Ovary (tissue), 9 donors: ENCODE results near the gene NSMF. TPM values are rescaled to one million over a fixed set of nuclear protein-coding genes. Genes with fewer than 3 reads are reported as not detected.

Source experiments
- DNase-seq, 5 donors: peaks; one replicate each; pipeline ENCODE4 v3.0.0-alpha.2; 2019 to 2020
- H3K27ac ChIP-seq, 2 donors: fragments of 200-600 bp; one replicate each; pipeline versions ENCODE4 v1.5.1 to v1.8.0; 2019 to 2022
- H3K27me3 ChIP-seq: fragments of 200-600 bp; one replicate; pipeline ENCODE4 v1.8.0; 2022
- H3K36me3 ChIP-seq: fragments of 200-600 bp; sonication (generic); one replicate; pipeline ENCODE4 v1.5.1; 2019
- H3K4me1 ChIP-seq: one replicate; pipeline ENCODE4 v1.8.1; 2013; ENCODE audit warnings: mild to moderate bottlenecking, moderate library complexity; ENCODE audit not compliant: insufficient read depth
- H3K4me3 ChIP-seq: fragments of 200-600 bp; sonication (generic); one replicate; pipeline ENCODE4 v1.5.1; 2017
- H3K9me3 ChIP-seq, 2 donors: fragments of 200-600 bp in 1 of 2; sonication (generic) in 1 of 2; one replicate each; pipeline versions ENCODE4 v1.5.1 to v1.8.1; 2013 to 2019; ENCODE audit warnings: mild to moderate bottlenecking in 1 of 2, moderate library complexity in 1 of 2
- EP300 ChIP-seq: sonication (generic); formaldehyde crosslinking; IDR thresholded peaks from one replicate; pipeline ENCODE4 v1.6.1; 2017; ENCODE audit warnings: antibody characterized with exemption
- POLR2A ChIP-seq: fragments of 450-650 bp; IDR thresholded peaks from one replicate; pipeline ENCODE4 v1.6.1; 2017; ENCODE audit warnings: antibody characterized with exemption, mild to moderate bottlenecking, moderate library complexity
- WGBS, 3 donors: extraction: QIAGEN DNeasy Blood & Tissue Kit in 1 of 3; methylation state at CpG; one replicate each; pipeline versions ENCODE4 v1.1.5 to v1.1.7; 2013 to 2017; 5-methylcytosine and 5-hydroxymethylcytosine counted together
- intact Hi-C, 4 donors: fragments of 100-400 bp; cut with DNase I; formaldehyde crosslinking; loops; one replicate each; pipeline versions ENCODE4 v1.11.0 to v1.15.1; 2022 to 2023
- polyA plus RNA-seq, 2 donors: library from polyadenylated mRNA; stranded (reverse); fragments of 200-250 nt in 1 of 2; fragments of 350-450 nt in 1 of 2; fragmentation: Illumina TruSeq in 1 of 2; extraction: RNeasy Lipid Tissue Mini Kit (QIAGEN cat#74804) in 1 of 2; gene quantifications; one replicate each; pipeline ENCODE4 v1.2.3, GENCODE V29; 2013 to 2014
- total RNA-seq, 7 donors: library from RNA; depleted of rRNA in 2 of 7; stranded (reverse); fragments of >200 nt in 2 of 7; fragmentation: NEBNext Ultra II Directional in 3 of 7; extraction: Animal tissue kit (Norgen Biotek cat#: 25700) in 3 of 7; gene quantifications; one replicate each; pipeline versions ENCODE4 v1.1.0 to v1.2.4, GENCODE V29; 2016 to 2023
- TF ChIP-seq, protein P1 (sequence below), 3 donors: fragments of 450-650 bp in 2 of 3; fragments of 200-600 bp in 1 of 3; IDR thresholded peaks; one replicate each; pipeline versions ENCODE4 v1.5.1 to v1.8.0; 2016 to 2022; ENCODE audit warnings: antibody characterized with exemption in 3 of 3, mild to moderate bottlenecking in 1 of 3
- donor health status: DM: no; HTN: no; CAD: no; lungs with moderate emphysema.
- donor health status: DM: no; HTN: no; CAD: no.
- donor health status: Bipolar disorder and iron deficiency.
- donor health status: DM: yes; HTN: yes; CAD: no.
- donor health status: DM: no; HTN: no; CAD: no.
- donor health status: DM: yes; HTN: yes; CAD: no.

The NSMF gene
- total and polyA plus RNA-seq, 9 donors: 22.9 to 50.3 (median 29.5) TPM

- Histone ChIP-seq H3K27ac (no peak overlapping the region), H3K27me3 (no peaks in the 10 kb centered on the region)
Observed at GRCh38 chr9:137441935-137442321, 17.2 kb downstream of the NSMF start.

GRCh38 chr9:137441289-137441934 is 17.7 kb downstream of the NSMF start, which contains the start of gene ENTPD8:
Gene ENTPD8, minus strand, starts transcription at chr9:137441357. Its CDS starts 3,072 bp downstream, at chr9:137438285.
- Histone ChIP-seq H3K27ac (no peak within 1 kb of the TSS), H3K9me3 (no peaks in the 10 kb centered on the region), H3K4me3 (peak within 1 kb of the TSS; percentile 14), H3K27me3 (no peaks in the 10 kb centered on the region), H3K4me1 (peaks cover under 1% of the 10 kb centered on the region), H3K36me3 (no peaks in the 10 kb centered on the region)
- peak in 2 of 5 donors; percentile 46 to 53 for DNase-seq
- intact Hi-C loops: loop anchor here in 1 of 4 donors (10.0 kb wide), 1 partner anchor 147 kb away; no protein-coding TSS in a partner anchor
- WGBS, 3 donors: 1 to 2% (median 2%) methylated on average over 26 to 62 of the region's 62 CpGs
- TF ChIP-seq POLR2A (no peak), EP300 (no peak)
- TF ChIP-seq, protein P1, sequence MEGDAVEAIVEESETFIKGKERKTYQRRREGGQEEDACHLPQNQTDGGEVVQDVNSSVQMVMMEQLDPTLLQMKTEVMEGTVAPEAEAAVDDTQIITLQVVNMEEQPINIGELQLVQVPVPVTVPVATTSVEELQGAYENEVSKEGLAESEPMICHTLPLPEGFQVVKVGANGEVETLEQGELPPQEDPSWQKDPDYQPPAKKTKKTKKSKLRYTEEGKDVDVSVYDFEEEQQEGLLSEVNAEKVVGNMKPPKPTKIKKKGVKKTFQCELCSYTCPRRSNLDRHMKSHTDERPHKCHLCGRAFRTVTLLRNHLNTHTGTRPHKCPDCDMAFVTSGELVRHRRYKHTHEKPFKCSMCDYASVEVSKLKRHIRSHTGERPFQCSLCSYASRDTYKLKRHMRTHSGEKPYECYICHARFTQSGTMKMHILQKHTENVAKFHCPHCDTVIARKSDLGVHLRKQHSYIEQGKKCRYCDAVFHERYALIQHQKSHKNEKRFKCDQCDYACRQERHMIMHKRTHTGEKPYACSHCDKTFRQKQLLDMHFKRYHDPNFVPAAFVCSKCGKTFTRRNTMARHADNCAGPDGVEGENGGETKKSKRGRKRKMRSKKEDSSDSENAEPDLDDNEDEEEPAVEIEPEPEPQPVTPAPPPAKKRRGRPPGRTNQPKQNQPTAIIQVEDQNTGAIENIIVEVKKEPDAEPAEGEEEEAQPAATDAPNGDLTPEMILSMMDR (IDR thresholded peaks at IDR 0.05): no peak

More at GRCh38 chr9:137441935-137442321, 17.2 kb downstream of the NSMF start:
- TF ChIP-seq, protein P1 (IDR thresholded peaks at IDR 0.05): no peak
- no peak for TF ChIP-seq EP300
- TF ChIP-seq POLR2A: no peak
- no peaks in the 10 kb centered on the region for H3K4me1 ChIP-seq
- no peak overlapping the region for H3K4me3 ChIP-seq
- no peaks in the 10 kb centered on the region for H3K36me3 ChIP-seq
- WGBS, 3 donors: 15 to 20% (median 16%) methylated on average over 6 to 7 of the region's 7 CpGs
- H3K9me3 ChIP-seq: no peaks in the 10 kb centered on the region
- intact Hi-C loops: loop anchor here in 1 of 4 donors (10.0 kb wide), 1 partner anchor 147 kb away; no protein-coding TSS in a partner anchor
- DNase-seq: no peak

DNA sequence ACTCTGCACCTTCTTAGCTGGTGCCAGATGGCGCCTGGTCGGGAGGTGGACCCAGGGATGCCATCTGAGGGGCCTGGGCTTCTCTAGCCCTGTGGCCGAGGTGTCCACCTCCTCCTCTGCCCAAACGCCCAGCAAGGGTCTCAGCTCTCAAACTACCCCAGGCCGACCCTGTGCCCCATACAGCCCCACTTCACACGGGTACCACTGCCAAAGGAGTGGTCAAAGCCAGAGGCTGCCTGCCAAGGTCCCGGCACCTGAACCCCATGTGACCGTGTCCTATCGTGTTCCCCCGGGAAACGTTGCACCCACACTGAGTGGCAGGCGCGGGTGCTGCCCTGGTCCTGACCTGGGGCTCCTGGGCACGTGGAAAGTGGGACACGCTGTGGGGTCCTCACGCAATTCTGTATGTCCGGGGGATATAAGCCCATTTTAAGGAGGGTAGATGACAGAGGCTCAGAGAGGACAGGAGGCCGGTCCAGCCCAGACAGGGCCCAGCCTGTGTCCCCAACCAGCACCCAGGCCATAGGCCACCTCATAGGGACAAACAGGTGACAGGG is 19.9 kb downstream of the NSMF start:
- Histone ChIP-seq H3K4me3 (no peak overlapping the region), H3K36me3 (no peaks in the 10 kb centered on the region), H3K4me1 (peaks cover 7% of the 10 kb centered on the region), H3K27ac (no peak overlapping the region), H3K27me3 (no peaks in the 10 kb centered on the region), H3K9me3 (no peaks in the 10 kb centered on the region)
- DNase-seq: peak in 2 of 5 donors; percentile 30 to 33
- TF ChIP-seq EP300 (no peak), POLR2A (no peak)
- TF ChIP-seq, protein P1 (IDR thresholded peaks at IDR 0.05): no peak
- 65 to 70% (median 65%) methylated on average over 17 to 18 of the region's 18 CpGs for WGBS, 3 donors
- intact Hi-C loops: no loop called here

GRCh38 chr9:137438591-137439157 is 20.5 kb downstream of the NSMF start:
- intact Hi-C loops: no loop called here
- H3K4me3 ChIP-seq: no peak overlapping the region
- peaks cover 7% of the 10 kb centered on the region for H3K4me1 ChIP-seq
- TF ChIP-seq, protein P1 (IDR thresholded peaks at IDR 0.05): no peak
- TF ChIP-seq POLR2A (no peak), EP300 (no peak)
- 73 to 76% (median 74%) methylated on average over 21 to 22 of the region's 22 CpGs for WGBS, 3 donors
- no peaks in the 10 kb centered on the region for H3K27me3 ChIP-seq
- H3K36me3 ChIP-seq: no peaks in the 10 kb centered on the region
- H3K27ac ChIP-seq: no peak overlapping the region
- peak in 2 of 5 donors; percentile 21 to 35 for DNase-seq
- no peaks in the 10 kb centered on the region for H3K9me3 ChIP-seq
